T-helper 2 cell treated with Interferon-gamma antibody and Interleukin-4, amounts not matched to agents 100 ng/mL and 5 ng/mL, for 36 hours (primary cell): Measurements from ENCODE around the gene GPS2. TPM values are rescaled to one million over a fixed set of nuclear protein-coding genes. Genes with fewer than 3 reads are reported as not detected.

Experiments
- intact Hi-C: fragments of 100-400 bp; cut with micrococcal nuclease; formaldehyde crosslinking; loops from one replicate; pipeline ENCODE4 v1.15.1; 2023
- total RNA-seq: library from RNA; stranded (reverse); gene quantifications from 2 replicates; pipeline ENCODE4 v1.2.3, GENCODE V29; 2022

GPS2 gene
- total RNA-seq, 1 donor from 2014 or later: 83.2 TPM

DNA sequence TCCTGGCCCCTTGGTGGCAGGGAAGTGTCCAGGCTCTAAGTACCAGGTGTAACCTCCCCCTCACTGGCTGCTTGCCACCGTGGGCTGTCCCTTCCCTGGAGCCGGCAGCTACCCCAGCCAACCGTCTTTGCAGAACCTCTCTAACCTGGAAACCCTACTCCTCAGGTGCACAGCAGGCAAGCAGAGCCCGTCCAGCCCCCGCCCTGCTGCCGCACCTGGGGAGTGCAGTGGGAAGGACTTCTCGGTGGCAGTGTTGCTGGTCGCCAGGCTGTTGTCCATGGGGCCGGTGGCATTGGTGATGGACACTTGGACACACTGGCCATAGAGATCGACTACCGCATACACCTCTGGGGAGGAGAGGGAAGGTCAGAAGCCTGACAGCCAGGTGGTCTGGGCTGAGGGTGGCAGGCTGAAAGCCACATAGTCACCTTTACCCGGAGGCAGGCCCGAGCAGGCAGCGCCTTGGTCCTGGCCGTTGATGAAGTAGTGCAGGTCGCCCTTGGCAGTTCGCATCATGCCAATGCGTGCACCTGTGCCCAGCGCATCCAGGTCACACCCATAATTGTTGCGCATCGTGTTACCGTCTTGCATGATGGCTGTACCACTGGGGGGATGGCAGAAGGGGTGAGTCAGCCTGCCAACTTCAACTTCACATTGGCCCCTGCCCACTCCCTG, 7.5 kb upstream of the GPS2 start:
- intact Hi-C loops: no loop called here

GRCh38 chr17:7321466-7321865, 6.3 kb upstream of the GPS2 start:
- intact Hi-C loops: no loop called here

GRCh38 chr17:7318121-7318860, 3.1 kb upstream of the GPS2 start:
- intact Hi-C loops: no loop called here

GRCh38 chr17:7317161-7317803, 2.1 kb upstream of the GPS2 start:
- intact Hi-C loops: no loop called here

DNA sequence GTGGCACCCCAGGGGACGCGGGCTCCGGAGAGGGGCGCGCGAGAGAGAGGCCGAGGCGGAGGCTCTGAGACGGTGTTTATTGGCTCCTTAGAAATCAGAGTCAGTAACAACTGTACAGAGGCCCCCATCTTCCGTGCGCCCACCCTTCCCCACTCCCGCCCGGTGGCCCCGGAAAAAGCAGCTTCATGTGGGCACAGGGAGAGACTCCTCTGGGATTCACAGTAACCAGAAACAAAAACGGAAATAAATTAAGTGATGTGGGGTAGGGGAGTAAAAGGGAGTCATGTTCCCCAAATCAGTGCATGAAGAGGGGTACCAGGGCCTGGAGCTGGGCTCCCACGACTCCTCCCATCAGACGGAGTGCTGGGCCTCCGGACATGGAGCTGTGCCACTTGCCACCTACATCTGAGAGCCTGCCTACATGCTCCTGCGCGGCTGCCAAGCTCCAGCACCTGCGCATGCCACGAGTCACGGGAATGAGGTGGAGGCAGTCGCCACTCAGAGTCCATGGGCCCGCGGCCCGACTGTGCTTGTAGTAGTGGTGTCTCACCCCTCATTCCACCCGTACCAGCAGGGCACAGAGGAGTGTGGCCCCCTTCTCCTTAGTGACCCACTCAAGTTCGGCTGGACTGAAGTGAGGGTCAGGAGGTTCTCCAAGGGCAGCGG, 543 bp upstream of the GPS2 start:
- intact Hi-C loops: loop anchor here (1.0 to 2.0 kb wide), 2 partner anchors 13 to 79 kb away; partner anchors contain the start of genes NEURL4 and PLSCR3

GRCh38 chr17:7313890-7314718, 1.1 kb downstream of the GPS2 start:
- intact Hi-C loops: loop anchor here (2.0 kb wide), 1 partner anchor 15 kb away; the partner anchor contains the start of gene NEURL4

- intact Hi-C loops: no loop called here
Measured at GRCh38 chr17:7313088-7313889, 1.9 kb downstream of the GPS2 start.

DNA sequence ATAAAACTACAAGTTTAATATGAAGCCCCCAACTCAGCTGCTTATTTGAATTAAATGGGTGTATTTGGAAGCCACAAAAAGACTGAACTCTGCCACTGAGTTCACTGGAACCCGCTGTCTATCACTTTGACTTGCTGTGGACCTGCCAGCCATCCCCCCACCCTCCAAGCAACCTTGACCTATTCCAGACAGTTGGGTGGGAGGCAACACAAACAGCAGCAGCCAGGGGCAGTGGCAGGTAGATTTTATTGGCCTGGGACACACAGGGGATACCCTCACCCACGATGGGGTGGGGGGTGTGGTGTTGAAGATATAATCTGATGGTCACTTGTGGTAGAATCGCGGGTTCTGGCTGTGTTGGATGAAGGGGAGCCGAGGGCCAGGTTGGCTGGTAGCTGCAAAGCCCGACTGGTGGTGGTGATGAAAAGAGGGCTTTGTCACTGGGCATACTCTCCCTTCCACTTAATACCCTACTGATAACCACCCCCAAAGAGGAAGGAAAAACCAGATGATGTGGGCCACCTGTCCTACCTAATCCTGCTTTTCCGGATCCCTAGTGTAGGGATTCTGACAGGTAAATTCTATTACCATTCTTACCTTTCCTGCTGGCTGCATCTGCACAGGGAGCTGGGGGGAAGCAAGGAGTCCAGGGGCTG, 2.6 kb downstream of the GPS2 start:
- intact Hi-C loops: no loop called here

DNA sequence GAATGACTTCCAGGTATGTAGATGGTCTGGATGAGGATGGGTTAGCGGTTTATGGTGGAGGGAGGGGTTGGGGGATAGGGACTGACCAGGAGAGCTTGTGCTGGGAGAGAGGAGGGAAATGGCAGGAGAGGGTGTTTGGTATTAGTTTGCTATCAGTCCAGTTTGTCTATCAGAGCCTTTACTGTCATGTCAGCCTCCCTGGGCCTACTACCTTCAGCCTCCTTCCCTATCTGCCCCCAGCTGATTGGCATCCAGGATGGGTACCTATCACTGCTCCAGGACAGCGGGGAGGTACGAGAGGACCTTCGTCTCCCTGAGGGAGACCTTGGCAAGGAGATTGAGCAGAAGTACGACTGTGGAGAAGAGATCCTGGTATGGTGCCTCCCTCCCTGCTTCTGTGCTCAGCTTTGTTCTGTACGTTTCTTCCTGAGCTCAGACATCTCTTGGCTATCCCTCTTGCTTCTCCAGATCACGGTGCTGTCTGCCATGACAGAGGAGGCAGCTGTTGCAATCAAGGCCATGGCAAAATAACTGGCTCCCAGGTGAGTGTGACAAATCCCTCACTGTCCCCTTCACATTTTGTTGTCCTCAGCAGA, 4.0 kb downstream of the GPS2 start:
- intact Hi-C loops: no loop called here

- intact Hi-C loops: loop anchor here (1.0 to 5.0 kb wide), 3 partner anchors 20 to 263 kb away; partner anchors contain the start of genes KCTD11 and NEURL4
Measured at GRCh38 chr17:7309628-7310027, 5.5 kb downstream of the GPS2 start.

- intact Hi-C loops: loop anchor here (1.0 to 5.0 kb wide), 3 partner anchors 20 to 263 kb away; partner anchors contain the start of genes KCTD11 and NEURL4
Measured at GRCh38 chr17:7308625-7309433, 6.3 kb downstream of the GPS2 start.

DNA sequence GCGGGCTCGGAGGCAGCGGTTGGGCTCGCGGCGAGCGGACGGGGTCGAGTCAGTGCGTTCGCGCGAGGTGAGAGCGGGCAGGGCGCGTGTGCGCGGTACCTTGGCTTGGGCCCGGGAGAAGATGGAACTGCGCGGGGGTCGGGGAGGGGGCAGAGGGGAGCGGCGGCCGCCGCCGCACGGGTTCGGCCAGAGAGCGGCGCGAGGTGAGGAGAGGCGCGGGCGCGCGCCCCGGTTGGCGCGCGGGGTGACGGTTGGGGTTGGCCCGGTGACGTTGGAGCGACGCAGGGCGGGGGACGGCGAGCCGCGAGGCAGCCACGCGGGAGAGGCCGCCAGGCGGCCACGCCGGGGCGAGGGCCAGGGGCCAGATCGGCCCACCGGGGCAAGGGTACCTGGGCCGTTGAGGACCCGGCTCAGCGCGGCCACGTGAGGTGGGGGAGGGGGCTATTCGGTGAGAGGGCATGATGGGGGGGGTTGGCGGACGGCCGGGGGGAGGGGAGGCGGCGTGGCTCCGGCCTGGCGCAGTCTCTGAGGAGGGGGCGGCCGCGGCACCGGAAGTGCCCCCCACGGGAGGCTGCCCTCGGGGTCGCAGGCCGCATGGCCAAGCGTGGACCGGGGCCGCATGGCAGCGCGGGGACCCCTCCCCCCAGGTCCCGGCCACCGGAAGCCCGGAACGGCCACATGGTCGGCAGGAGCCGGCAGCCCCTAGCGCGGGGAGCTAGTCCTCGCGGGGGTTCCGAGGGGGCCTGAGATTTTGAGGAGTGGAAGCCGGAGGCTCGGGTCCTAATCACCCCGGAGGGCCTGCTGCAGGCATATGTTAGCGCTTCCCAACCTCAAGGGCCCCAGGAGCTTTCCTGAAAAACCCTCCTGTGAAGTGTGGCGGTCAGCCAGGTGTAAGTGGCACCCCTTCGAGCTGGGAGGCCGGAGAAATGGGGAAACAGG, 7.2 kb downstream of the GPS2 start:
- intact Hi-C loops: loop anchor here (1.0 to 5.0 kb wide), 10 partner anchors 27 to 579 kb away; partner anchors contain the start of genes ELP5, KCTD11, PHF23 and POLR2A

DNA sequence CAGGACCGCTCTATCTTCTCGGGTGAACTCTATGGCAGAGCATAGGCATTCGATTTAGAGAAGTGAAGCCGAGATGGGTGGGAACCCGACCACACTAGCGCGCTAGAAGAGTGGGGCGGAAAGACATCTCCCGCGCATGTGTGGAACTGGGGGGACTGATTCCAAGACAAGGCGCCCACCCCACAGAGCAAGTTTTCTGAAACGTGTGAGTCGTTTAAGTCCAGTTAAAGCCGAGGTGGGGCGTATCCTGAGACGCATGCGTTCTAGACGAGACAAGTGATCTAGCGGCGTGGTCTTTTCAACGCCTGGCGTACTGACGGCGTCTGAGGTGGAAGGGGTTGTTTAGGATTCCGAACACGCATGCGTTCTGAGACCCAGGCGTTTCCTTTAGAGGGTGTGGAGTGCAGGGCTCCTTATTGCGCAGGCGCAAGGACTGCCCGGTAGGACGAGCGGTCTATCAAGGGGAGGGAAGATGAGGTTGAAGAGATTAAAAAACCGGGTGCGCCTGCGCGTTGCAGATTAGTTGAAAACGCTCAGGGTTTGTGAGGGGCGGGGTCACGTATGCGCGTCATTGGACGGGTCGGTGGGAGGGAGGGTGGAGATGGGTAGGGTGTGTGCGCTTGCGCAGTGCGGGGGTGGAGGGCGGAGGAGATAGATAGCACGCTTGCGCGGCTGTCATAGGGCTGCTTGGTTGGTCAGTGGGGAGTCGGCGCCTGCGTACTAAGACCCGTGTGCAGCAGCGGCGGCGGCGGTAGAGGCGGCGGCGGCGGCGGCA, 8.1 kb downstream of the GPS2 start, which contains the start of gene EIF5A:
Gene EIF5A (plus strand): TSS at position 718 of the 775 bp plus-strand sequence. CDS start 2,008 bp downstream, outside the sequence.
- intact Hi-C loops: loop anchor here (1.0 to 5.0 kb wide), 10 partner anchors 26 to 580 kb away; partner anchors contain the start of genes ELP5, KCTD11, PHF23 and POLR2A

GRCh38 chr17:7304179-7304578, 11.0 kb downstream of the GPS2 start:
- intact Hi-C loops: no loop called here

DNA sequence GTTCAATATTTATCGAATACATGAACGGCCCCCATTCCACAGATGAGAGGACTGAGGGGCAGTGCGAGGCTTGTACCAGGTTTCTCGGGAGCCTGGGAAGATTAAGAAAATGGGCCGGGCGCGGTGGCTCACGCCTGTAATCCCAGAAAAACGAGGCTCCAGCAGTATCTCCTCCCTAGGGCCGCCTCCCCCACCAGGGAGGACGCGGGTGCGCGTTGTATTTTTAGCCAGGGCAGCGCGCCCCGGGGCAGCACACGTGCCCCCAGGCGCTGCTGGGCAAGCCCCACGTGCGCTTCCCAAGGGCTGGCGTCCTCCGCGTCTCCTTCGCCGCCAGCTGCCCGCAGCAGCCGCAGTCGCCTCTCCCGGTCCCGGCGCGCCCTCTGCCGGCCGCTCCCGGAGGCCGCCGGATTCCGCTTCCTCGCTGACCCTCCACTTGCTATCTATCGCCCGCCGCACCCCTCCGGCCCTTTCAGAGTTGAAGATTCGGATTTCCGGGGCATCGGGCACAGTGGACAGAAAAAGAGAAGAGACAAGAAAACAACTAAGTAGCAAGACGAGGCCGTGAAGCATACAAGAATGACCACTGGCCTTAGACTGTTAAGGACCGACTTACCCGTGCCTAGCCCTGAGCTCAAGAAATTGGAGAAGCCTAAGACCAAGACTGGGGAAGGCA, 18.8 kb downstream of the GPS2 start:
- intact Hi-C loops: loop anchor here (1.0 kb wide), 3 partner anchors 16 to 250 kb away; no protein-coding TSS in a partner anchor
